ENCODE data around the gene GINS2. TPM values are rescaled to one million over a fixed set of nuclear protein-coding genes. Genes with fewer than 3 reads are reported as not detected.

The GINS2 gene
- total RNA-seq, 2 experiments from 2014 or later, result 1.1 to 1.4 TPM

DNA sequence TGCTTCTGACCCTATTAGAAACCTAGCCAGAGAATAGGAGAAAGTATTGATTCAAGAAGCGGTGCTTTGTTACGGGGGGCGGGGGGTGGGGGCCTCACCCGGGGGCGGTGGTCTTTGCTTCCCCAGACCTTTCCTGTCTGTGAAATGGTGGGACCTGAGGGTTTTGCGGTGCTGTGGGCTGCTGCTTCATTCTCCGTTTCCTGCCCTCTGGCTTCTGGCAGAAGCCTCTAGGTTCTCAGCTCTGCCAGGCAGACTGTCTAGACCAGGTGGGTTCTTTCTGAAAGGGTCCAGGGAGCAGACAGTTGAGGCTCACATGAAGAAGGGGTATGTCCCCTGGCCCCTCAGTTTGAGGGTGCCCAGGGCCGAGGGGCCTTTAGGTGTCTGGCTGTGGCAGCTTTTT, 61.7 kb downstream of the GINS2 start:
- intact Hi-C loops (cut with DNase I, micrococcal nuclease), result no loop called here
- no peak for TF ChIP-seq CTCF (IDR thresholded peaks at IDR 0.05)
- peaks cover 18% of the 10 kb centered on the region for H3K4me1 Mint-ChIP-seq (ENCODE audit: low read depth)

More for the DNA sequence above, 61.7 kb downstream of the GINS2 start:
- no peak overlapping the region for H3K27ac ChIP-seq (ENCODE audit: low read depth in 1 of 2, low read length in 2 of 2)
- H3K36me3 ChIP-seq (ENCODE audit: insufficient read depth, low read length), result no peaks in the 10 kb centered on the region
- no peak overlapping the region for H3K27ac Mint-ChIP-seq
- CTCF ChIA-PET, result no interaction called here
- no peak for DNase-seq
- H3K4me3 ChIP-seq (ENCODE audit: low read length), result no peak overlapping the region
- no peak overlapping the region for H3K4me3 Mint-ChIP-seq
- no peaks in the 10 kb centered on the region for H3K36me3 Mint-ChIP-seq (ENCODE audit: low read depth)
- no peaks in the 10 kb centered on the region for H3K9me3 Mint-ChIP-seq
- H3K27me3 Mint-ChIP-seq, result no peaks in the 10 kb centered on the region
- H3K4me1 ChIP-seq (ENCODE audit: insufficient read depth, low read length), result peaks cover 28% of the 10 kb centered on the region
- POLR2A ChIA-PET, result interaction anchor here (1.4 kb wide), 1 partner anchor 10 kb away, joined by 5 read pairs; no protein-coding TSS in a partner anchor
- no peak for ATAC-seq (ENCODE audit: poor library complexity)
- H3K27me3 ChIP-seq (ENCODE audit: control insufficient read depth in 1 of 2, insufficient read depth in 2 of 2, low read length in 2 of 2), result no peaks in the 10 kb centered on the region
- H3K9me3 ChIP-seq (ENCODE audit: control insufficient read depth in 1 of 2, insufficient read depth in 1 of 2, low read length in 2 of 2), result peaks cover 8 to 20% of the 10 kb centered on the region in 2 experiments

Other genes starting within 250 kb of the GINS2 start
- gene GSE1, start 75.6 kb downstream of the GINS2 start, total RNA-seq, result 10 to 100 TPM; 11.7 to 13.7 TPM
- 1 to 10 TPM; 2.1 to 2.9 TPM for gene C16orf74, start 62.1 kb upstream of the GINS2 start, total RNA-seq
- gene EMC8, start 110.6 kb upstream of the GINS2 start, total RNA-seq, result 10 to 100 TPM; 38.9 to 41.7 TPM
- 100 to 1,000 TPM; 749 to 750 TPM for gene COX4I1, start 110.7 kb upstream of the GINS2 start, total RNA-seq
- 10 to 100 TPM; 11.3 to 13.2 TPM for gene IRF8, start 210.2 kb upstream of the GINS2 start, total RNA-seq

All from CD4-positive, alpha-beta T cell (primary cell).